Measurements from ENCODE around the gene EIF4EBP3. TPM values are rescaled to one million over a fixed set of nuclear protein-coding genes. Genes with fewer than 3 reads are reported as not detected.

The EIF4EBP3 gene
- total and polyA plus RNA-seq, 9 of the 15 experiments (the other 6 are each of a cell fraction or from before 2014, with no cell fraction given) = 1.3 to 7.5 (median 3.8) TPM

- TF ChIP-seq ZNF282 (CRISPR knock-in tag; IDR thresholded peaks at IDR 0.05) (0 out of 2 replicates have a peak, but pooled peaks have one; percentile 37), BCOR (IDR thresholded peaks at IDR 0.05) (no peak; the same call in 1 of the 2 replicates), POU5F1 (IDR thresholded peaks at IDR 0.05; ENCODE audit: borderline replicate concordance, low read depth, low read length, partially characterized antibody) (no peak), ZBTB11 (CRISPR knock-in tag; IDR thresholded peaks at IDR 0.05) (peak in 1 of 3 experiments; percentile 72; a peak in 2 of 6 replicates), ZBTB12 (CRISPR knock-in tag; IDR thresholded peaks at IDR 0.05) (peak; percentile 95), CBFB (CRISPR knock-in tag; IDR thresholded peaks at IDR 0.05) (peak; percentile 8; the same call in 1 of the 2 replicates), ZFPM2 (CRISPR knock-in tag; IDR thresholded peaks at IDR 0.05) (no peak), GABPB2 (CRISPR knock-in tag; conservative IDR thresholded peaks at IDR 0.05) (no peak), ZNF644 (tag; IDR thresholded peaks at IDR 0.05; ENCODE audit: low read depth) (no peak), PHB (CRISPR knock-in tag; IDR thresholded peaks at IDR 0.05) (no peak), CTCF (IDR thresholded peaks at IDR 0.05 in 2 of 3, conservative IDR thresholded peaks at IDR 0.05 in 1 of 3; ENCODE audit: insufficient read depth in 2 of 3, low read depth in 1 of 3, low read length in 3 of 3) (0 out of 6 replicates have a peak, but pooled peaks of 1 of the 3 experiments have one; percentile 12), HLTF (IDR thresholded peaks at IDR 0.05) (peak; percentile 46; the same call in 1 of the 2 replicates), FOXK1 (CRISPR knock-in tag; IDR thresholded peaks at IDR 0.05; ENCODE audit: borderline replicate concordance) (no peak), ZNF239 (CRISPR knock-in tag; IDR thresholded peaks at IDR 0.05) (no peak), CCAR2 (IDR thresholded peaks at IDR 0.05; ENCODE audit: low read depth, low read length) (no peak), SIN3A (IDR thresholded peaks at IDR 0.05; ENCODE audit: borderline replicate concordance in 2 of 2, control insufficient read depth in 1 of 2, low read depth in 2 of 2, low read length in 2 of 2) (peak; percentile 57 to 89; a peak in 3 of 4 replicates), TBP (optimal IDR thresholded peaks at IDR 0.05; ENCODE audit: low read depth, low read length) (peak; percentile 81), EWSR1 (IDR thresholded peaks at IDR 0.05; ENCODE audit: borderline replicate concordance, low read depth, partially characterized antibody) (no peak), RAD51 (IDR thresholded peaks at IDR 0.05; ENCODE audit: borderline replicate concordance, low read depth) (peak; percentile 93), ASH1L (IDR thresholded peaks at IDR 0.05; ENCODE audit: borderline replicate concordance, low read depth, partially characterized antibody) (no peak), ZNF324 (CRISPR knock-in tag; IDR thresholded peaks at IDR 0.05) (no peak), HDGF (IDR thresholded peaks at IDR 0.05) (no peak)
These were observed 16.9 kb downstream of the EIF4EBP3 start, which contains the start of the genes APBB3 and SLC35A4 (continued) for GRCh38 chr5:140564196-140565023.
